K562 (cell line): ENCODE measurements around the gene CAPS. TPM values are rescaled to one million over a fixed set of nuclear protein-coding genes. Genes with fewer than 3 reads are reported as not detected.

Source experiments
- CREBBP ChIP-seq: IDR thresholded peaks from one replicate; pipeline ENCODE4 v1.6.1; 2012; ENCODE audit warnings: low read depth, mild to moderate bottlenecking, control low read depth, inconsistent platforms, low read length
- MTA1 ChIP-seq: fragments of 450-650 bp; IDR thresholded peaks from 2 replicates; pipeline ENCODE4 v1.6.1; 2017; ENCODE audit warnings: borderline replicate concordance
- SREBF2 ChIP-seq: sonication (generic); formaldehyde crosslinking; IDR thresholded peaks from 2 replicates; pipeline ENCODE4 v1.4.0; 2020; ENCODE audit warnings: mild to moderate bottlenecking, missing genetic modification reagents
- TARDBP ChIP-seq: fragments of 450-650 bp; IDR thresholded peaks from 2 replicates; pipeline ENCODE4 v1.6.1; 2016
- TRIM25 ChIP-seq: fragments of 450-650 bp; IDR thresholded peaks from 2 replicates; pipeline ENCODE4 v1.7.0; 2016; ENCODE audit warnings: borderline replicate concordance
- ZBTB7A ChIP-seq: IDR thresholded peaks from 2 replicates; pipeline ENCODE4 v1.6.1; 2011; ENCODE audit warnings: low read depth, mild to moderate bottlenecking, low read length, moderate library complexity, borderline replicate concordance; ENCODE audit not compliant: control insufficient read depth
- ZNF518B ChIP-seq: fragments of 250-450 bp; sonication (Bioruptor Pico); IDR thresholded peaks from 2 replicates; pipeline ENCODE4 v1.5.0; 2021; ENCODE audit warnings: mild to moderate bottlenecking, moderate library complexity
- polyA plus RNA-seq, 8 experiments: library from polyadenylated mRNA; depleted of rRNA in 4 of 8; stranded (reverse) in 5 of 8; unstranded in 3 of 8; fragments of >200 nt; fragmentation: Nextera tagmentation in 2 of 8; fragmentation: Illumina TruSeq in 1 of 8; extraction: Ambion mirVana in 2 of 8; extraction: Trizol in 1 of 8; gene quantifications; 2 replicates each; pipeline versions ENCODE4 v1.2.1 to v1.2.3, GENCODE V29; 2011 to 2014; ENCODE audit warnings: inconsistent platforms in 1 of 8, missing spikeins in 1 of 8
- total RNA-seq, 7 experiments: library from RNA; depleted of rRNA in 6 of 7; stranded (reverse); fragments of >200 nt in 6 of 7; fragmentation: Illumina TruSeq in 2 of 7; extraction: Trizol in 2 of 7; gene quantifications; 2 replicates each; pipeline versions ENCODE4 v1.2.1 to v1.2.3, GENCODE V29; 2011 to 2021; ENCODE audit warnings: low replicate concordance in 1 of 7
- TF ChIP-seq, protein P1 (sequence below): sonication (generic); formaldehyde crosslinking; IDR thresholded peaks from 2 replicates; pipeline ENCODE4 v1.8.1; 2022; ENCODE audit warnings: missing genetic modification reagents
- TF ChIP-seq, protein P2 (sequence below): fragments of 200-600 bp; sonication (generic); IDR thresholded peaks from one replicate; pipeline ENCODE4 v1.6.1; 2012; ENCODE audit warnings: mild to moderate bottlenecking, low read depth, low read length, inconsistent platforms

Gene CAPS
- total and polyA plus RNA-seq, 9 of the 15 experiments (the other 6 are each of a cell fraction or from before 2014, with no cell fraction given), result 0.15 to 4.0 (median 0.91) TPM

- TF ChIP-seq TARDBP (no peak), ZNF518B (CRISPR knock-in tag) (no peak), CREBBP (no peak), ZBTB7A (no peak), TRIM25 (no peak), SREBF2 (no peak; the same call in 1 of the 2 replicates), MTA1 (no peak)
- TF ChIP-seq, protein P1, sequence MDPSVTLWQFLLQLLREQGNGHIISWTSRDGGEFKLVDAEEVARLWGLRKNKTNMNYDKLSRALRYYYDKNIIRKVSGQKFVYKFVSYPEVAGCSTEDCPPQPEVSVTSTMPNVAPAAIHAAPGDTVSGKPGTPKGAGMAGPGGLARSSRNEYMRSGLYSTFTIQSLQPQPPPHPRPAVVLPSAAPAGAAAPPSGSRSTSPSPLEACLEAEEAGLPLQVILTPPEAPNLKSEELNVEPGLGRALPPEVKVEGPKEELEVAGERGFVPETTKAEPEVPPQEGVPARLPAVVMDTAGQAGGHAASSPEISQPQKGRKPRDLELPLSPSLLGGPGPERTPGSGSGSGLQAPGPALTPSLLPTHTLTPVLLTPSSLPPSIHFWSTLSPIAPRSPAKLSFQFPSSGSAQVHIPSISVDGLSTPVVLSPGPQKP (CRISPR knock-in tag), result no peak
- TF ChIP-seq, protein P2, sequence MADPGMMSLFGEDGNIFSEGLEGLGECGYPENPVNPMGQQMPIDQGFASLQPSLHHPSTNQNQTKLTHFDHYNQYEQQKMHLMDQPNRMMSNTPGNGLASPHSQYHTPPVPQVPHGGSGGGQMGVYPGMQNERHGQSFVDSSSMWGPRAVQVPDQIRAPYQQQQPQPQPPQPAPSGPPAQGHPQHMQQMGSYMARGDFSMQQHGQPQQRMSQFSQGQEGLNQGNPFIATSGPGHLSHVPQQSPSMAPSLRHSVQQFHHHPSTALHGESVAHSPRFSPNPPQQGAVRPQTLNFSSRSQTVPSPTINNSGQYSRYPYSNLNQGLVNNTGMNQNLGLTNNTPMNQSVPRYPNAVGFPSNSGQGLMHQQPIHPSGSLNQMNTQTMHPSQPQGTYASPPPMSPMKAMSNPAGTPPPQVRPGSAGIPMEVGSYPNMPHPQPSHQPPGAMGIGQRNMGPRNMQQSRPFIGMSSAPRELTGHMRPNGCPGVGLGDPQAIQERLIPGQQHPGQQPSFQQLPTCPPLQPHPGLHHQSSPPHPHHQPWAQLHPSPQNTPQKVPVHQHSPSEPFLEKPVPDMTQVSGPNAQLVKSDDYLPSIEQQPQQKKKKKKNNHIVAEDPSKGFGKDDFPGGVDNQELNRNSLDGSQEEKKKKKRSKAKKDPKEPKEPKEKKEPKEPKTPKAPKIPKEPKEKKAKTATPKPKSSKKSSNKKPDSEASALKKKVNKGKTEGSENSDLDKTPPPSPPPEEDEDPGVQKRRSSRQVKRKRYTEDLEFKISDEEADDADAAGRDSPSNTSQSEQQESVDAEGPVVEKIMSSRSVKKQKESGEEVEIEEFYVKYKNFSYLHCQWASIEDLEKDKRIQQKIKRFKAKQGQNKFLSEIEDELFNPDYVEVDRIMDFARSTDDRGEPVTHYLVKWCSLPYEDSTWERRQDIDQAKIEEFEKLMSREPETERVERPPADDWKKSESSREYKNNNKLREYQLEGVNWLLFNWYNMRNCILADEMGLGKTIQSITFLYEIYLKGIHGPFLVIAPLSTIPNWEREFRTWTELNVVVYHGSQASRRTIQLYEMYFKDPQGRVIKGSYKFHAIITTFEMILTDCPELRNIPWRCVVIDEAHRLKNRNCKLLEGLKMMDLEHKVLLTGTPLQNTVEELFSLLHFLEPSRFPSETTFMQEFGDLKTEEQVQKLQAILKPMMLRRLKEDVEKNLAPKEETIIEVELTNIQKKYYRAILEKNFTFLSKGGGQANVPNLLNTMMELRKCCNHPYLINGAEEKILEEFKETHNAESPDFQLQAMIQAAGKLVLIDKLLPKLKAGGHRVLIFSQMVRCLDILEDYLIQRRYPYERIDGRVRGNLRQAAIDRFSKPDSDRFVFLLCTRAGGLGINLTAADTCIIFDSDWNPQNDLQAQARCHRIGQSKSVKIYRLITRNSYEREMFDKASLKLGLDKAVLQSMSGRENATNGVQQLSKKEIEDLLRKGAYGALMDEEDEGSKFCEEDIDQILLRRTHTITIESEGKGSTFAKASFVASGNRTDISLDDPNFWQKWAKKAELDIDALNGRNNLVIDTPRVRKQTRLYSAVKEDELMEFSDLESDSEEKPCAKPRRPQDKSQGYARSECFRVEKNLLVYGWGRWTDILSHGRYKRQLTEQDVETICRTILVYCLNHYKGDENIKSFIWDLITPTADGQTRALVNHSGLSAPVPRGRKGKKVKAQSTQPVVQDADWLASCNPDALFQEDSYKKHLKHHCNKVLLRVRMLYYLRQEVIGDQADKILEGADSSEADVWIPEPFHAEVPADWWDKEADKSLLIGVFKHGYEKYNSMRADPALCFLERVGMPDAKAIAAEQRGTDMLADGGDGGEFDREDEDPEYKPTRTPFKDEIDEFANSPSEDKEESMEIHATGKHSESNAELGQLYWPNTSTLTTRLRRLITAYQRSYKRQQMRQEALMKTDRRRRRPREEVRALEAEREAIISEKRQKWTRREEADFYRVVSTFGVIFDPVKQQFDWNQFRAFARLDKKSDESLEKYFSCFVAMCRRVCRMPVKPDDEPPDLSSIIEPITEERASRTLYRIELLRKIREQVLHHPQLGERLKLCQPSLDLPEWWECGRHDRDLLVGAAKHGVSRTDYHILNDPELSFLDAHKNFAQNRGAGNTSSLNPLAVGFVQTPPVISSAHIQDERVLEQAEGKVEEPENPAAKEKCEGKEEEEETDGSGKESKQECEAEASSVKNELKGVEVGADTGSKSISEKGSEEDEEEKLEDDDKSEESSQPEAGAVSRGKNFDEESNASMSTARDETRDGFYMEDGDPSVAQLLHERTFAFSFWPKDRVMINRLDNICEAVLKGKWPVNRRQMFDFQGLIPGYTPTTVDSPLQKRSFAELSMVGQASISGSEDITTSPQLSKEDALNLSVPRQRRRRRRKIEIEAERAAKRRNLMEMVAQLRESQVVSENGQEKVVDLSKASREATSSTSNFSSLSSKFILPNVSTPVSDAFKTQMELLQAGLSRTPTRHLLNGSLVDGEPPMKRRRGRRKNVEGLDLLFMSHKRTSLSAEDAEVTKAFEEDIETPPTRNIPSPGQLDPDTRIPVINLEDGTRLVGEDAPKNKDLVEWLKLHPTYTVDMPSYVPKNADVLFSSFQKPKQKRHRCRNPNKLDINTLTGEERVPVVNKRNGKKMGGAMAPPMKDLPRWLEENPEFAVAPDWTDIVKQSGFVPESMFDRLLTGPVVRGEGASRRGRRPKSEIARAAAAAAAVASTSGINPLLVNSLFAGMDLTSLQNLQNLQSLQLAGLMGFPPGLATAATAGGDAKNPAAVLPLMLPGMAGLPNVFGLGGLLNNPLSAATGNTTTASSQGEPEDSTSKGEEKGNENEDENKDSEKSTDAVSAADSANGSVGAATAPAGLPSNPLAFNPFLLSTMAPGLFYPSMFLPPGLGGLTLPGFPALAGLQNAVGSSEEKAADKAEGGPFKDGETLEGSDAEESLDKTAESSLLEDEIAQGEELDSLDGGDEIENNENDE, result no peak
Observed at GRCh38 chr19:5903624-5904351, 10.3 kb upstream of the CAPS start, which contains the start of gene NDUFA11 (continued).
